Measurements from ENCODE around the gene RBMXL2. TPM values are rescaled to one million over a fixed set of nuclear protein-coding genes. Genes with fewer than 3 reads are reported as not detected.

RBMXL2 gene
- polyA plus RNA-seq, 1 of the 3 experiments (the other 2 are of a cell fraction): not detected

DNA sequence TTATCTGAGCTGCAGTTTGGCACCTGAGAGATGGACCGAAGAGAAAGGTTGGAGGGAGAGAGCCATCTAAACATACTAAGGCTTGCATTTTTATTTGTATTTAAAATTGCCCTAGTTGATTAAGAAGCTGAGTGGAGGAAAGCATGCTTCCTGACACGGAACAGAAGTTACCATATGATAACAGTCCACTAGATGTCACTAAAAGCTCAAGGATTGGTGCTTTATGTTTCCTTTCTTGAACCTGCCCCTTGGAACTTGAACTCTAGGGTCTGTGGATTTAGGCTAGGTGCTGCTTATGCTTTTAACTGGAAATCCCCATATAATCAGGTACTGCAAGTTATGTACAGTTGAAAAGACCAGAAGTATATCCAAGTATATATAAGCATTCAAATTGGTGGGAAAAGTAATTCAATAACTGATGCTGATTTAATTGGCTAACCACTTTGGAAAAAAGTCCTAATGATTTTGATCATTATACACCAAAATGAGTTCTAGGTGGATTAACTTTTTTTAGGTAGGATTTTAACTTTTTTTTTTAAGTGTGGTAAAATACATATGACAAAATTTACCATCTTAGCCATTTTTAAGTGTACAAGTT lies 9.5 kb downstream of the RBMXL2 start:
- CTCF ChIA-PET: interaction anchor here (0.5 to 4.1 kb wide), 51 partner anchors 10 to 892 kb away, joined by 3 to 41 read pairs (median 4); partner anchors contain the start of genes EIF3F and PPFIBP2
- H3K9ac ChIP-seq: no peak overlapping the region
- H3K4me2 ChIP-seq: no peak overlapping the region
- no peaks in the 10 kb centered on the region for H3F3A ChIP-seq (replicated peaks; ENCODE audit: insufficient read depth)
- H3K9me2 ChIP-seq: no peaks in the 10 kb centered on the region
- peak; percentile 55 for DNase-seq
- no peak overlapping the region for H3K27ac ChIP-seq (ENCODE audit: low read depth in 2 of 2, low read length in 1 of 2)
- peak overlapping the region in 1 of 2 experiments; percentile 16; a peak in 1 of 4 replicates for H3K4me3 ChIP-seq (ENCODE audit: low read depth in 2 of 2, low read length in 1 of 2)
- no peaks in the 10 kb centered on the region for H3K27me3 ChIP-seq (ENCODE audit: insufficient read depth)
- H4K20me1 ChIP-seq (ENCODE audit: insufficient read depth): no peaks in the 10 kb centered on the region
- H3K79me2 ChIP-seq (ENCODE audit: insufficient read depth): no peaks in the 10 kb centered on the region
- no peak overlapping the region for H2AFZ ChIP-seq (ENCODE audit: low read depth)
- no peaks in the 10 kb centered on the region for H3K36me3 ChIP-seq (replicated peaks in 1 of 2; ENCODE audit: control insufficient read depth in 1 of 2, insufficient read depth in 2 of 2, low read length in 1 of 2)
- H3K9me3 ChIP-seq: no peaks in the 10 kb centered on the region
- TF ChIP-seq NRF1 (IDR thresholded peaks at IDR 0.05; ENCODE audit: low read depth, low read length): no peak
- no peak for TF ChIP-seq YY1 (IDR thresholded peaks at IDR 0.05; ENCODE audit: low read depth)
- TF ChIP-seq, protein P1, sequence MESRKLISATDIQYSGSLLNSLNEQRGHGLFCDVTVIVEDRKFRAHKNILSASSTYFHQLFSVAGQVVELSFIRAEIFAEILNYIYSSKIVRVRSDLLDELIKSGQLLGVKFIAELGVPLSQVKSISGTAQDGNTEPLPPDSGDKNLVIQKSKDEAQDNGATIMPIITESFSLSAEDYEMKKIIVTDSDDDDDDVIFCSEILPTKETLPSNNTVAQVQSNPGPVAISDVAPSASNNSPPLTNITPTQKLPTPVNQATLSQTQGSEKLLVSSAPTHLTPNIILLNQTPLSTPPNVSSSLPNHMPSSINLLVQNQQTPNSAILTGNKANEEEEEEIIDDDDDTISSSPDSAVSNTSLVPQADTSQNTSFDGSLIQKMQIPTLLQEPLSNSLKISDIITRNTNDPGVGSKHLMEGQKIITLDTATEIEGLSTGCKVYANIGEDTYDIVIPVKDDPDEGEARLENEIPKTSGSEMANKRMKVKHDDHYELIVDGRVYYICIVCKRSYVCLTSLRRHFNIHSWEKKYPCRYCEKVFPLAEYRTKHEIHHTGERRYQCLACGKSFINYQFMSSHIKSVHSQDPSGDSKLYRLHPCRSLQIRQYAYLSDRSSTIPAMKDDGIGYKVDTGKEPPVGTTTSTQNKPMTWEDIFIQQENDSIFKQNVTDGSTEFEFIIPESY (IDR thresholded peaks at IDR 0.05; ENCODE audit: borderline replicate concordance, low read depth): no peak
- TF ChIP-seq SIN3A (IDR thresholded peaks at IDR 0.05; ENCODE audit: borderline replicate concordance, low read depth, low read length): no peak
- peak; percentile 94 for TF ChIP-seq RAD21 (IDR thresholded peaks at IDR 0.05; ENCODE audit: low read length)
- peak; percentile 66 for TF ChIP-seq SMC3 (IDR thresholded peaks at IDR 0.05; ENCODE audit: low read depth, low read length)
- peak; percentile 77 for TF ChIP-seq CTCF (IDR thresholded peaks at IDR 0.05)
- no peak for TF ChIP-seq RXRA (IDR thresholded peaks at IDR 0.05; ENCODE audit: borderline replicate concordance, low read depth)
- H3K4me1 ChIP-seq (ENCODE audit: control insufficient read depth in 1 of 2, insufficient read depth in 2 of 2, low read depth in 1 of 2, low read length in 1 of 2): no peaks in the 10 kb centered on the region
- 1% methylated on average over 2 of the region's 2 CpGs for WGBS (ENCODE audit: low lambda C conversion rate)
- POLR2A ChIA-PET: no interaction called here

DNA sequence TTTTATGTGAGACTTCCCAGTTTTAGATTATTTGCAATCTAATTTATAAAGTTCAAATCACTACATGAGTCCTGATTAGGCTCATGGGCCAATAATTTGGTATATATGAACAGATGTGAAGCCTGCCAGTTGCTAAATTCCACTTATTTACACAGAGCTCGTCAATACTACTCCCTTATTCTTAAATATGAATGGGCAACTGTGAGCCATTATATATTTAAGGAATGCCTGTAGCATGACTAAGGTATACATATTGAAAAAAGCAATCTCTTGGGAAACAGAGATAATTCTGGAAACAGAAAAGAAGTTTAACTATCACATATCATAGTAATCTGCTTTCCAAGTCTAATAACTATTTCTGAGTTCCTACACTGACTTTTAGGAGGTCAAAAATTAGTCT lies 27.0 kb downstream of the RBMXL2 start:
- Histone ChIP-seq H3K4me3 (ENCODE audit: low read depth in 2 of 2, low read length in 1 of 2) (no peak overlapping the region), H4K20me1 (ENCODE audit: insufficient read depth) (no peaks in the 10 kb centered on the region), H3K4me2 (no peak overlapping the region), H3K9ac (no peak overlapping the region), H3K36me3 (replicated peaks in 1 of 2; ENCODE audit: control insufficient read depth in 1 of 2, insufficient read depth in 2 of 2, low read length in 1 of 2) (no peaks in the 10 kb centered on the region), H3K27ac (ENCODE audit: low read depth in 2 of 2, low read length in 1 of 2) (no peak overlapping the region), H2AFZ (ENCODE audit: low read depth) (no peak overlapping the region), H3K4me1 (ENCODE audit: control insufficient read depth in 1 of 2, insufficient read depth in 2 of 2, low read depth in 1 of 2, low read length in 1 of 2) (no peaks in the 10 kb centered on the region), H3K79me2 (ENCODE audit: insufficient read depth) (no peaks in the 10 kb centered on the region), H3F3A (replicated peaks; ENCODE audit: insufficient read depth) (no peaks in the 10 kb centered on the region), H3K9me2 (no peaks in the 10 kb centered on the region), H3K9me3 (no peaks in the 10 kb centered on the region), H3K27me3 (ENCODE audit: insufficient read depth) (no peaks in the 10 kb centered on the region)
- WGBS (ENCODE audit: low lambda C conversion rate): 3% methylated on average over 1 of the region's 1 CpG
- no peak for DNase-seq
- POLR2A ChIA-PET: no interaction called here
- CTCF ChIA-PET: no interaction called here
- TF ChIP-seq FOXM1 (IDR thresholded peaks at IDR 0.05; ENCODE audit: low read depth): no peak
- TF ChIP-seq JUND (IDR thresholded peaks at IDR 0.05): no peak
- no peak for TF ChIP-seq FOXJ3 (CRISPR knock-in tag; IDR thresholded peaks at IDR 0.05)
- no peak for TF ChIP-seq GABPA (IDR thresholded peaks at IDR 0.05; ENCODE audit: low read depth)
- no peak for TF ChIP-seq RXRA (IDR thresholded peaks at IDR 0.05; ENCODE audit: borderline replicate concordance, low read depth)
- TF ChIP-seq, protein P2, sequence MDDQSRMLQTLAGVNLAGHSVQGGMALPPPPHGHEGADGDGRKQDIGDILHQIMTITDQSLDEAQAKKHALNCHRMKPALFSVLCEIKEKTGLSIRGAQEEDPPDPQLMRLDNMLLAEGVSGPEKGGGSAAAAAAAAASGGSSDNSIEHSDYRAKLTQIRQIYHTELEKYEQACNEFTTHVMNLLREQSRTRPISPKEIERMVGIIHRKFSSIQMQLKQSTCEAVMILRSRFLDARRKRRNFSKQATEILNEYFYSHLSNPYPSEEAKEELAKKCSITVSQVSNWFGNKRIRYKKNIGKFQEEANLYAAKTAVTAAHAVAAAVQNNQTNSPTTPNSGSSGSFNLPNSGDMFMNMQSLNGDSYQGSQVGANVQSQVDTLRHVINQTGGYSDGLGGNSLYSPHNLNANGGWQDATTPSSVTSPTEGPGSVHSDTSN (IDR thresholded peaks at IDR 0.05): no peak
- TF ChIP-seq SIN3A (IDR thresholded peaks at IDR 0.05; ENCODE audit: borderline replicate concordance, low read depth, low read length): no peak
- TF ChIP-seq TAF1 (IDR thresholded peaks at IDR 0.05; ENCODE audit: borderline replicate concordance, low read depth, low read length): no peak
- TF ChIP-seq POLR2AphosphoS5 (IDR thresholded peaks at IDR 0.05; ENCODE audit: low read depth, low read length): no peak
- TF ChIP-seq, protein P1 (IDR thresholded peaks at IDR 0.05; ENCODE audit: borderline replicate concordance, low read depth): no peak
- no peak for TF ChIP-seq TCF12 (IDR thresholded peaks at IDR 0.05)
- TF ChIP-seq NFIC (IDR thresholded peaks at IDR 0.05; ENCODE audit: borderline replicate concordance): no peak
- TF ChIP-seq SMC3 (IDR thresholded peaks at IDR 0.05; ENCODE audit: low read depth, low read length): no peak
- TF ChIP-seq CHD2 (IDR thresholded peaks at IDR 0.05; ENCODE audit: low read length, partially characterized antibody): no peak
- no peak for TF ChIP-seq MEF2A (IDR thresholded peaks at IDR 0.05; ENCODE audit: borderline replicate concordance, low read depth)
- no peak for TF ChIP-seq TEAD4 (IDR thresholded peaks at IDR 0.05; ENCODE audit: borderline replicate concordance, insufficient read depth)
- TF ChIP-seq USF1 (IDR thresholded peaks at IDR 0.05; ENCODE audit: borderline replicate concordance, low read depth): no peak

All from SK-N-SH (cell line).